H1 (cell line): ENCODE data around the gene CACNA1C. TPM values are rescaled to one million over a fixed set of nuclear protein-coding genes. Genes with fewer than 3 reads are reported as not detected.

Source experiments
- CTCF ChIA-PET: fragments of 300-600 bp; sonication (Branson Sonifier 250); formaldehyde crosslinking; loops from one replicate; lab custom pipeline; 2021; ENCODE audit not compliant: partially characterized antibody; lab: Charles Lee
- POLR2A ChIA-PET: fragments of 300-600 bp; sonication (Branson Sonifier 250); formaldehyde crosslinking; loops from one replicate; lab custom pipeline; 2021; ENCODE audit warnings: inconsistent platforms; ENCODE audit not compliant: partially characterized antibody; lab: Charles Lee
- DNase-seq, 2 experiments: peaks; one replicate each; pipeline versions ENCODE4 v3.0.0 to v3.0.0-alpha.2; 2010 to 2022; ENCODE audit warnings: low spot score in 2 of 2, low read depth in 1 of 2, mixed read lengths in 1 of 2
- FAIRE-seq: peaks from 2 replicates; lab custom pipeline; 2011; peaks lifted over from hg19 to GRCh38; lab: Jason Lieb, UNC
- H2AFZ ChIP-seq: 2 replicates; pipeline ENCODE4 v1.8.1; 2012; ENCODE audit warnings: low read length, inconsistent platforms
- H2AK5ac ChIP-seq: 2 replicates; pipeline ENCODE4 v1.6.1; 2013; ENCODE audit warnings: low read depth, low read length
- H2BK120ac ChIP-seq: replicated peaks from 2 replicates; pipeline ENCODE3; 2013; ENCODE audit warnings: low read depth, low read length, inconsistent platforms
- H2BK12ac ChIP-seq: 2 replicates; pipeline ENCODE4 v1.6.1; 2013; ENCODE audit warnings: low read depth, low read length
- H2BK15ac ChIP-seq: 2 replicates; pipeline ENCODE4 v1.6.1; 2013; ENCODE audit warnings: low read length
- H2BK20ac ChIP-seq: 2 replicates; pipeline ENCODE4 v1.6.1; 2013; ENCODE audit warnings: low read length
- H2BK5ac ChIP-seq: 2 replicates; pipeline ENCODE4 v1.6.1; 2013; ENCODE audit warnings: low read depth, low read length
- H3K14ac ChIP-seq: 2 replicates; pipeline ENCODE4 v1.6.1; 2013; ENCODE audit warnings: inconsistent platforms; ENCODE audit not compliant: insufficient read length
- H3K18ac ChIP-seq: 2 replicates; pipeline ENCODE4 v1.6.1; 2013; ENCODE audit warnings: low read length; ENCODE audit errors: extremely low read depth
- H3K23ac ChIP-seq: 2 replicates; pipeline ENCODE4 v1.6.1; 2013; ENCODE audit warnings: inconsistent platforms; ENCODE audit not compliant: insufficient read length
- H3K23me2 ChIP-seq: 2 replicates; pipeline ENCODE4 v1.6.1; 2013; ENCODE audit warnings: low read depth, low read length
- H3K27ac ChIP-seq: 2 replicates; pipeline ENCODE4 v1.6.1; 2011; ENCODE audit warnings: low read depth, low read length, inconsistent platforms
- H3K27me3 ChIP-seq, 4 experiments: replicated peaks in 1 of 4; 1 replicate in 1 of 4; 2 replicates in 3 of 4; pipeline versions ENCODE4 v1.6.1 to v1.8.1; 2011 to 2013; ENCODE audit warnings: low read length in 3 of 4, mild to moderate bottlenecking in 3 of 4, inconsistent platforms in 2 of 4, mixed read lengths in 2 of 4, moderate library complexity in 1 of 4; ENCODE audit not compliant: control insufficient read depth in 3 of 4, insufficient read depth in 3 of 4; ENCODE audit errors: extremely low read depth in 1 of 4
- H3K36me3 ChIP-seq, 4 experiments: 2 replicates each; pipeline versions ENCODE4 v1.6.1 to v1.8.1; 2011 to 2013; ENCODE audit warnings: mild to moderate bottlenecking in 4 of 4, low read length in 3 of 4, moderate library complexity in 2 of 4, control low read depth in 1 of 4, inconsistent platforms in 1 of 4; ENCODE audit not compliant: insufficient read depth in 4 of 4, control insufficient read depth in 2 of 4
- H3K4ac ChIP-seq: replicated peaks from 2 replicates; pipeline ENCODE3; 2013; ENCODE audit warnings: low read length, low read depth, mixed read lengths, inconsistent platforms; ENCODE audit not compliant: insufficient read length
- H3K4me1 ChIP-seq, 4 experiments: replicated peaks in 1 of 4; 1 replicate in 1 of 4; 2 replicates in 3 of 4; pipeline versions ENCODE4 v1.6.1 to v1.8.1; 2011 to 2013; ENCODE audit warnings: low read length in 3 of 4, inconsistent platforms in 2 of 4, mixed read lengths in 1 of 4; ENCODE audit not compliant: insufficient read depth in 4 of 4, control insufficient read depth in 3 of 4
- H3K4me2 ChIP-seq, 2 experiments: 2 replicates each; pipeline versions ENCODE4 v1.6.1 to v1.8.1; 2011 to 2013; ENCODE audit warnings: low read depth in 2 of 2, low read length in 2 of 2, control low read depth in 1 of 2, inconsistent platforms in 1 of 2, mild to moderate bottlenecking in 1 of 2; ENCODE audit not compliant: insufficient read depth in 1 of 2
- H3K4me3 ChIP-seq, 4 experiments: fragments of 200-600, 300-600 bp in 1 of 4; sonication (generic), shearing (Covaris generic), sonication (Bioruptor Twin) in 1 of 4; 2 replicates each; pipeline versions ENCODE4 v1.5.1 to v1.8.1; 2011 to 2016; ENCODE audit warnings: low read length in 4 of 4, low read depth in 3 of 4, control low read depth in 2 of 4, inconsistent platforms in 2 of 4, mild to moderate bottlenecking in 2 of 4, mixed read lengths in 1 of 4, moderate library complexity in 1 of 4; ENCODE audit not compliant: insufficient read depth in 2 of 4; ENCODE audit errors: extremely low read depth in 1 of 4
- H3K56ac ChIP-seq: replicated peaks from 2 replicates; pipeline ENCODE3; 2013; ENCODE audit warnings: low read depth, mild to moderate bottlenecking, mixed read lengths, low read length, inconsistent platforms; ENCODE audit not compliant: insufficient read length
- H3K79me1 ChIP-seq: 2 replicates; pipeline ENCODE4 v1.6.1; 2013; ENCODE audit warnings: low read depth, low read length, control low read depth
- H3K79me2 ChIP-seq, 2 experiments: 2 replicates each; pipeline versions ENCODE4 v1.6.1 to v1.8.1; 2012 to 2013; ENCODE audit warnings: low read length in 2 of 2, mild to moderate bottlenecking in 2 of 2, inconsistent platforms in 1 of 2; ENCODE audit not compliant: insufficient read depth in 2 of 2, control insufficient read depth in 1 of 2
- H3K9ac ChIP-seq, 4 experiments: replicated peaks in 1 of 4; 1 replicate in 1 of 4; 2 replicates in 3 of 4; pipeline versions ENCODE4 v1.6.1 to v1.8.1; 2011 to 2013; ENCODE audit warnings: low read depth in 3 of 4, low read length in 3 of 4, control low read depth in 2 of 4, mild to moderate bottlenecking in 2 of 4, moderate library complexity in 2 of 4, inconsistent platforms in 1 of 4; ENCODE audit errors: extremely low read depth in 1 of 4
- H3K9me3 ChIP-seq, 2 experiments: 2 replicates each; pipeline versions ENCODE4 v1.6.1 to v1.8.1; 2012 to 2013; ENCODE audit warnings: mild to moderate bottlenecking in 2 of 2, moderate library complexity in 2 of 2, control low read depth in 1 of 2, inconsistent platforms in 1 of 2, low read depth in 1 of 2, low read length in 1 of 2, mixed read lengths in 1 of 2; ENCODE audit not compliant: insufficient read depth in 2 of 2
- H4K20me1 ChIP-seq, 2 experiments: replicated peaks in 1 of 2; 2 replicates each; pipeline versions ENCODE3 to v1.8.1; 2011 to 2013; ENCODE audit warnings: inconsistent platforms in 2 of 2, low read length in 2 of 2, mild to moderate bottlenecking in 1 of 2; ENCODE audit not compliant: insufficient read depth in 2 of 2, control insufficient read depth in 1 of 2
- H4K5ac ChIP-seq: 2 replicates; pipeline ENCODE4 v1.6.1; 2013; ENCODE audit warnings: low read length, low read depth, mixed read lengths, inconsistent platforms; ENCODE audit not compliant: insufficient read length
- H4K8ac ChIP-seq: 2 replicates; pipeline ENCODE4 v1.8.0; 2013; ENCODE audit warnings: mild to moderate bottlenecking, moderate library complexity, low read length, inconsistent platforms; ENCODE audit not compliant: insufficient read depth; ENCODE audit errors: extremely low read depth
- H4K91ac ChIP-seq: replicated peaks from 2 replicates; pipeline ENCODE3; 2013; ENCODE audit warnings: low read length, mixed read lengths, inconsistent platforms; ENCODE audit not compliant: insufficient read length
- BACH1 ChIP-seq: IDR thresholded peaks from 2 replicates; pipeline ENCODE4 v1.6.1; 2012; ENCODE audit warnings: low read length, improper control_type of control experiment
- CBX5 ChIP-seq: fragments of 300-800, 300-1000 bp; sonication (generic); IDR thresholded peaks from 2 replicates; pipeline ENCODE4 v1.7.1; 2016; ENCODE audit warnings: antibody characterized with exemption, low read length, low read depth
- GABPA ChIP-seq: IDR thresholded peaks from 2 replicates; pipeline ENCODE4 v1.6.1; 2011; ENCODE audit warnings: mild to moderate bottlenecking, low read length, moderate library complexity, borderline replicate concordance; ENCODE audit not compliant: insufficient read depth
- HDAC6 ChIP-seq: IDR thresholded peaks from one replicate; pipeline ENCODE4 v1.7.1; 2012; ENCODE audit warnings: low read depth, mild to moderate bottlenecking, inconsistent platforms, low read length, moderate library complexity
- KDM5A ChIP-seq: fragments of 200-600 bp; IDR thresholded peaks from 2 replicates; pipeline ENCODE4 v1.7.1; 2012; ENCODE audit warnings: mild to moderate bottlenecking, low read length, inconsistent platforms, mixed read lengths
- PHF8 ChIP-seq: fragments of 200-600 bp; sonication (generic); conservative IDR thresholded peaks from 2 replicates; pipeline ENCODE4 v1.7.1; 2012; ENCODE audit warnings: low read depth, mild to moderate bottlenecking, inconsistent platforms, low read length, moderate library complexity
- RAD21 ChIP-seq, 2 experiments: IDR thresholded peaks in 1 of 2; conservative IDR thresholded peaks in 1 of 2; 2 replicates each; pipeline ENCODE4 v1.6.1; 2011; ENCODE audit warnings: low read depth in 2 of 2, low read length in 2 of 2, improper control_type of control experiment in 1 of 2, inconsistent platforms in 1 of 2, mild to moderate bottlenecking in 1 of 2, moderate library complexity in 1 of 2
- SP4 ChIP-seq: IDR thresholded peaks from 2 replicates; pipeline ENCODE4 v1.6.1; 2012; ENCODE audit warnings: low read length, inconsistent platforms
- TCF12 ChIP-seq: IDR thresholded peaks from 2 replicates; pipeline ENCODE4 v1.6.1; 2011; ENCODE audit warnings: low read depth, mild to moderate bottlenecking, low read length
- WGBS, 2 experiments: shearing (Covaris generic) in 1 of 2; methylation state at CpG; one replicate each; pipeline versions ENCODE4 v1.1.6 to v1.1.7; 2013 to 2015; ENCODE audit warnings: low lambda C conversion rate in 2 of 2, mixed read lengths in 2 of 2, inconsistent platforms in 1 of 2, low coverage in 1 of 2, missing lambda C conversion rate in 1 of 2; ENCODE audit not compliant: insufficient replicate concordance in 2 of 2, insufficient coverage in 1 of 2, insufficient read length in 1 of 2; ENCODE audit errors: extremely low coverage in 1 of 2, missing lambda C conversion rate in 1 of 2; 5-methylcytosine and 5-hydroxymethylcytosine counted together
- polyA plus RNA-seq, 7 experiments: library from polyadenylated mRNA; depleted of rRNA in 3 of 7; stranded (reverse) in 5 of 7; unstranded in 2 of 7; fragments of >200 nt in 5 of 7; fragments of 200-250 nt in 2 of 7; gene quantifications; 1 replicate in 5 of 7; 2 replicates in 1 of 7; 4 replicates in 1 of 7; pipeline versions ENCODE4 v1.2.1 to v1.2.3, GENCODE V29; 2011 to 2013; ENCODE audit warnings: missing spikeins in 2 of 7, mixed read lengths in 2 of 7
- total RNA-seq: library from RNA; stranded (reverse); fragmentation: NEBNext Ultra II Directional; extraction: Animal tissue kit (Norgen Biotek cat#: 25700); gene quantifications from 2 replicates; pipeline ENCODE4 v1.2.1, GENCODE V29; 2021
- TF ChIP-seq, protein P1 (sequence below): IDR thresholded peaks from 2 replicates; pipeline ENCODE4 v1.6.1; 2012; ENCODE audit warnings: inconsistent platforms
- TF ChIP-seq, protein P2 (sequence below): IDR thresholded peaks from 2 replicates; pipeline ENCODE4 v1.6.1; 2011; ENCODE audit warnings: low read length, improper control_type of control experiment

The CACNA1C gene
- total and polyA plus RNA-seq, 2 of the 8 experiments (the other 6 are each of a cell fraction or from before 2014, with no cell fraction given): 1.3 TPM

DNA sequence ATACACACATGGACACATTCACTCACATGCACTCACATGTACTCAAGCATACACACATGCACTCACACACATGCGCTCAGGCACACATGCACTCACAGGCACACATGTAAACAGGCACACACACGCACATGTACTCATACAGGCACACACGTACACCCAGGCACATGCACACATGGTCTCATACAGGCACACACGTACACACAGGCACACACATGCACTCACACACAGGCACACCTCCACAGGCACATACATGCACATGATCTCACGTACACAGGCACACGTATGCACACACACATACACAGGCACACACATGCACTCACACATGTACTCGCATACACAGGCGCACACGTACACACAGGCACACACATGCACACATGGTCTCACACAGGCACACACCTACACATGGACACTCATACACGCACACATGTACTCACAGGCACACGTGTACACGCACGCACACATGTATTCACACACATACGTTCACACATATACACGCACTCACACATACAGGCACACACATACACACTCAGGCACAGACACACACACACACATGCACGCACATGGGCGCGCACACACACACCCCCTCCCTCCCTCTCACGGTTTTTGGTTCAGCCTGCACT lies 138.9 kb downstream of the CACNA1C start:
- no peaks in the 10 kb centered on the region for H4K20me1 ChIP-seq
- DNase-seq: no peak
- peaks cover 12 to 37% (median 25%) of the 10 kb centered on the region in 4 experiments for H3K4me1 ChIP-seq
- peak overlapping the region in 1 of 2 experiments; percentile 21; a peak in 2 of 4 replicates for H3K4me2 ChIP-seq
- H3K79me1 ChIP-seq: no peaks in the 10 kb centered on the region
- H2BK15ac ChIP-seq: peak overlapping the region; percentile 100
- peak overlapping the region; percentile 91 for H2BK20ac ChIP-seq
- no peak overlapping the region for H2AFZ ChIP-seq
- H4K8ac ChIP-seq: no peak overlapping the region
- H3K9ac ChIP-seq: no peak overlapping the region
- H2BK5ac ChIP-seq: peak overlapping the region; percentile 99
- H3K4me3 ChIP-seq: no peak overlapping the region
- peak overlapping the region; percentile 85 for H3K23ac ChIP-seq
- no peaks in the 10 kb centered on the region for H3K79me2 ChIP-seq
- H3K23me2 ChIP-seq: peaks cover 5% of the 10 kb centered on the region
- H3K14ac ChIP-seq: peak overlapping the region; percentile 74
- no peaks in the 10 kb centered on the region for H3K36me3 ChIP-seq
- no peak overlapping the region for H3K56ac ChIP-seq
- peak overlapping the region; percentile 100 for H2AK5ac ChIP-seq
- no peaks in the 10 kb centered on the region for H3K9me3 ChIP-seq
- H3K27ac ChIP-seq: peak overlapping the region; percentile 16; the same call in 1 of the 2 replicates
- no peaks in the 10 kb centered on the region for H3K27me3 ChIP-seq
- no peak for FAIRE-seq
- H4K91ac ChIP-seq: peak overlapping the region; percentile 99
- POLR2A ChIA-PET: no interaction called here
- peak overlapping the region; percentile 99 for H3K4ac ChIP-seq
- peak overlapping the region; percentile 100 for H2BK12ac ChIP-seq
- peak overlapping the region; percentile 89 for H2BK120ac ChIP-seq
- H3K18ac ChIP-seq: peak overlapping the region; percentile 95
- 83% methylated on average over 19 of the region's 19 CpGs; no CpG with 5 or more reads in 1 of the 2 experiments for WGBS, 2 experiments
- CTCF ChIA-PET: no interaction called here
- peak overlapping the region; percentile 16 for H4K5ac ChIP-seq
- TF ChIP-seq HDAC6 (no peak), CBX5 (no peak), SP4 (no peak), BACH1 (no peak), GABPA (no peak), TCF12 (no peak), RAD21 (IDR thresholded peaks at IDR 0.05 in 1 of 2, conservative IDR thresholded peaks at IDR 0.05 in 1 of 2; ENCODE audit: low read depth in 2 of 2, low read length in 2 of 2) (no peak), PHF8 (no peak), KDM5A (no peak)
- TF ChIP-seq, protein P1, sequence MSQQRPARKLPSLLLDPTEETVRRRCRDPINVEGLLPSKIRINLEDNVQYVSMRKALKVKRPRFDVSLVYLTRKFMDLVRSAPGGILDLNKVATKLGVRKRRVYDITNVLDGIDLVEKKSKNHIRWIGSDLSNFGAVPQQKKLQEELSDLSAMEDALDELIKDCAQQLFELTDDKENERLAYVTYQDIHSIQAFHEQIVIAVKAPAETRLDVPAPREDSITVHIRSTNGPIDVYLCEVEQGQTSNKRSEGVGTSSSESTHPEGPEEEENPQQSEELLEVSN: no peak
- TF ChIP-seq, protein P2, sequence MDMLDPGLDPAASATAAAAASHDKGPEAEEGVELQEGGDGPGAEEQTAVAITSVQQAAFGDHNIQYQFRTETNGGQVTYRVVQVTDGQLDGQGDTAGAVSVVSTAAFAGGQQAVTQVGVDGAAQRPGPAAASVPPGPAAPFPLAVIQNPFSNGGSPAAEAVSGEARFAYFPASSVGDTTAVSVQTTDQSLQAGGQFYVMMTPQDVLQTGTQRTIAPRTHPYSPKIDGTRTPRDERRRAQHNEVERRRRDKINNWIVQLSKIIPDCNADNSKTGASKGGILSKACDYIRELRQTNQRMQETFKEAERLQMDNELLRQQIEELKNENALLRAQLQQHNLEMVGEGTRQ: no peak
